ENCODE data around the gene NAGA.
"Not testable (repeated sequence)": the region's sequence is repeated elsewhere in the genome, so short reads cannot be mapped to it uniquely, and the experiment has no call there.

NAGA gene

GRCh38 chr22:42070517-42071422 is at the start of gene NAGA:
Gene NAGA (minus strand): TSS chr22:42070812. CDS start chr22:42070297, 515 bp downstream.
- peak; percentile 94 for DNase-seq (ENCODE audit: low spot score)

GRCh38 chr22:42116848-42117424 is 46.3 kb upstream of the NAGA start:
- no peak for DNase-seq (ENCODE audit: low spot score)

GRCh38 chr22:42115420-42115830 is 44.8 kb upstream of the NAGA start:
- not testable (repeated sequence) for DNase-seq (ENCODE audit: low spot score)

- no peak for DNase-seq (ENCODE audit: low spot score)
Observed at GRCh38 chr22:42114721-42115120, 44.1 kb upstream of the NAGA start.

- not testable (repeated sequence) for DNase-seq (ENCODE audit: low spot score)
Observed at GRCh38 chr22:42112793-42113192, 42.2 kb upstream of the NAGA start.

GRCh38 chr22:42111798-42112197 is 41.2 kb upstream of the NAGA start:
- peak; percentile 26 for DNase-seq (ENCODE audit: low spot score)

GRCh38 chr22:42108848-42109247 is 38.2 kb upstream of the NAGA start:
- DNase-seq (ENCODE audit: low spot score), result no peak

- not testable (repeated sequence) for DNase-seq (ENCODE audit: low spot score)
Observed at GRCh38 chr22:42104332-42104860, 33.8 kb upstream of the NAGA start.

- no peak for DNase-seq (ENCODE audit: low spot score)
Observed at GRCh38 chr22:42101199-42101598, 30.6 kb upstream of the NAGA start.

- DNase-seq (ENCODE audit: low spot score), result no peak
Observed at GRCh38 chr22:42091455-42091782, 20.8 kb upstream of the NAGA start.

- peak; percentile 97 for DNase-seq (ENCODE audit: low spot score)
Observed at GRCh38 chr22:42090596-42091454, 20.2 kb upstream of the NAGA start, which contains the start of gene NDUFA6. Gene NDUFA6 (minus strand): TSS chr22:42090772. CDS start chr22:42090744, 28 bp downstream.

- no peak for DNase-seq (ENCODE audit: low spot score)
Observed at GRCh38 chr22:42086051-42086450, 15.4 kb upstream of the NAGA start.

- no peak for DNase-seq (ENCODE audit: low spot score)
Observed at GRCh38 chr22:42084874-42085273, 14.3 kb upstream of the NAGA start.

GRCh38 chr22:42083119-42083518 is 12.5 kb upstream of the NAGA start:
- DNase-seq (ENCODE audit: low spot score), result no peak

- no peak for DNase-seq (ENCODE audit: low spot score)
Observed at GRCh38 chr22:42080287-42080686, 9.7 kb upstream of the NAGA start.

GRCh38 chr22:42079319-42080251 is 9.0 kb upstream of the NAGA start, which contains the start of gene SMDT1:
Gene SMDT1 (plus strand): TSS chr22:42079700. CDS start chr22:42079769, 69 bp downstream.
- peak; percentile 97 for DNase-seq (ENCODE audit: low spot score)

GRCh38 chr22:42078469-42079318 is 8.1 kb upstream of the NAGA start:
- no peak for DNase-seq (ENCODE audit: low spot score)

- DNase-seq (ENCODE audit: low spot score), result no peak
Observed at GRCh38 chr22:42077486-42078125, 7.0 kb upstream of the NAGA start.

- no peak for DNase-seq (ENCODE audit: low spot score)
Observed at GRCh38 chr22:42076764-42077485, 6.3 kb upstream of the NAGA start.

Measured in iPS-NIHi11 (cell line).